ENCODE data around the gene POLR2L.

POLR2L gene

DNA sequence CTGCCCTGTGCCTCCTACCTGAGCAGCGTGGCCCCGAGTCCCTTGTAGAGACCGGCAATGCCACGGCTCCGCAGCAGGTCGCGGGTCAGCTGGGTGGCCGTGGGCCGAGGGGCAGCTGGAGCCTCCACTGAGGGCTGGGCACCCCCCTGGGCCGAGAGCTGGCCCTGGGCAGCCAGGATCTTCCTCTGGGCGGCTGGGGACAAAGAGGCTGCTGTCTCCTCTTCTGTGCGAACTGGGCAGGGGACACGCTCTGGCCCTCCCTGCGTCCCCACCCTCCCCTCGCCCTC, 49.9 kb downstream of the POLR2L start:
- no peak for DNase-seq

- DNase-seq = no peak
Observed at GRCh38 chr11:791658-792534, 50.4 kb downstream of the POLR2L start.

DNA sequence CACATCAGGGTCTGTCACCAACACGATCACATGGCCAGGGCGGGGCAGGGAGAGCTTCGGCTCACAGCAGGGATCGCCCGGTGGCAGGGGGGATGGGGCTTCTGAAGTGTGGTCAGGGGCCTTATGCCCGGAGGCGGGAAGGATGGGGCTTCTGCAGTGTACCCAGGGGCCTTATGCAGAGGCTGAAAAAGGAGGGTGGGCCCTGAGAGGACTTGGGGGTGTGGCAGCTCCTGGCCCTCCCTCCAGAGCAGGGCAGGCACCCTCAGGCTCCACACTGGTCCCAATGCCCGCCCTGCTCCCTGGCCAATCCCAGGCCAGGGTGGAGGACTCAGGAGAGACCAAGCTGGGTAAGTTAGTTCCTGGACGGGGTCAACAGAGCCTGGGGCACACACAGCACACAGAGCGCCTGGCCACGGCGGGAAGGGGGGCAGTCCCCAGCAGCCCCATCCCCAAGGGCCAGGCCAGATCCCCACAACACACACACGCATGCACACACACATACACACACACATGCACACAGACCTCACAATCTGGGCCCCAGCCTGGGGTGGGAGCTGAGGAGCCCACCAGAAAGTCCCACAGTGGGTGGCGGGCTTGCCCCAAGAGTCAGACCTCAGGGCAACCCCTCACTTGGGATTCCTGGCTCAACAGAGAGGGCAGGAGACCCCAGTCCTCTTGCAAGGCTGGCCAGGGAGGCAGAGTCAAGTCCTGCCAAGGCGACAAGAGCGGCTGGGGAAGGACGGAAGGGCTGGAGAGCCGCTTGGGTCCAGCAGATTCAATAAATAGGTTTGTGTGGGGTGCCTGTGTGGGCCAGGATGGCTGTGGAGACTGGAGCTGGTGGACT, 51.4 kb downstream of the POLR2L start:
- no peak for DNase-seq

DNA sequence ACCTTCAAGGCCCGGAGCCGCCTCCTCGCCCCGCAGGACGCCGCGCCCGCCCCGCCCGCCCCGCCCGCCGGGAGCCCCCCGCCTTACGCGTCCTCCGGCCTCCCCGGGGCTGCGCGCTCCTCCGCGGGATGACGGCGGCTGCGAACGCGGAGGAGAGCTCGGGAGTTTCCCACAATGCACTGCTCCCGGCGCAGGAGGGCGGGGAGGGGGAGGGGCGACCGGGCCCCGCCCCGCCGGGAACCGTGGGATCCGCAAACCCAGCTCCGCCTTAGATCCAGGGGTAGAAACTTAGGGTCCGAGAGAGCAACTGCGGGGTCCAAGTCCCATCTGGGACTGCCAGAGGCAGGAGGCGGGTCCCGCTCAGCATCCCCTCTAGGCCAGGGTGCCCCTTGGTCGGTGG, 52.4 kb downstream of the POLR2L start, which contains the start of gene CEND1:
Gene CEND1 (minus strand): TSS at position 148 of the 400 bp plus-strand sequence. CDS start 1,514 bp downstream, outside the sequence.
- DNase-seq = no peak

Measured in NCI-H1417 treated with DMSO at 0.1 percent for 48 hours (cell line).